GM21723 (cell line): ENCODE measurements around the gene IL18BP.

ENCODE experiments used
- ATAC-seq: cut with Tn5 transposase; IDR thresholded peaks from one replicate; pipeline ENCODE4 v1.9.1; 2021; ENCODE audit warnings: mild to moderate bottlenecking, moderate library complexity; ENCODE audit not compliant: unreplicated experiment

IL18BP gene

DNA sequence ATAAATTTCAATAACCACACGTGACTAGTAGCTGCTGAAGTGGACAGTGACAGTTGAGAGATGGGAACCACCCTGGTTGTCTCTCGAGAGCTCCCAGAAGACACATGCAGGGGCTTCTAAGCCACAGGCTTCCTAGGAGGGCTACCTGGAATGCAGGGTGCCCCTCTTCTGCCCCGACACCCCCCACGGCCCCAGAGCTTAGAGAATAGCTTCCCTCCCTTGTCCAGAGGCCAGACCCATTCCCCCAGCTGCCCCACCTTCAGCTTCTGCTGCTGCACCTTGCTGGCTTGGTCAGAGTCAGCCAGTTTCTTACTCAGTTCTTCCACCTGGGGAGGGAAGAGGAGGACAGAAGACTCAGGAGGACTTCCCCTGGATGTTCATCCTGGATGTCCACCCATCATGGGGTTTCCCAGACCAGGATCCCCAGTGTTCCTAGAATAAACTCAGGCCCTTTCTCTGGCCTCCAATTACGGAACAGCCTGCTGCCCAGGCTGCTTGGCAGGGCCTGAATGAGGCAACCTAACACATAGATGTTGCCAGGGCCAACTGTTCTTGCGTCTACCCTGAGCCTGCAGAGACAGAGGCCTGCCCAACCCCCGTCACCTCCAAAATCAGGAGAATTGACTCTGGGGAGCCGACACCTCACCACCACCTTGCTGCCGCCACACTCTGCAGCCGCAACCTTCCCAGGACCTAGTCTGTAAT, 12.0 kb downstream of the IL18BP start:
- ATAC-seq: no peak

- no peak for ATAC-seq
Measured at GRCh38 chr11:72012091-72012630, 13.5 kb downstream of the IL18BP start.

DNA sequence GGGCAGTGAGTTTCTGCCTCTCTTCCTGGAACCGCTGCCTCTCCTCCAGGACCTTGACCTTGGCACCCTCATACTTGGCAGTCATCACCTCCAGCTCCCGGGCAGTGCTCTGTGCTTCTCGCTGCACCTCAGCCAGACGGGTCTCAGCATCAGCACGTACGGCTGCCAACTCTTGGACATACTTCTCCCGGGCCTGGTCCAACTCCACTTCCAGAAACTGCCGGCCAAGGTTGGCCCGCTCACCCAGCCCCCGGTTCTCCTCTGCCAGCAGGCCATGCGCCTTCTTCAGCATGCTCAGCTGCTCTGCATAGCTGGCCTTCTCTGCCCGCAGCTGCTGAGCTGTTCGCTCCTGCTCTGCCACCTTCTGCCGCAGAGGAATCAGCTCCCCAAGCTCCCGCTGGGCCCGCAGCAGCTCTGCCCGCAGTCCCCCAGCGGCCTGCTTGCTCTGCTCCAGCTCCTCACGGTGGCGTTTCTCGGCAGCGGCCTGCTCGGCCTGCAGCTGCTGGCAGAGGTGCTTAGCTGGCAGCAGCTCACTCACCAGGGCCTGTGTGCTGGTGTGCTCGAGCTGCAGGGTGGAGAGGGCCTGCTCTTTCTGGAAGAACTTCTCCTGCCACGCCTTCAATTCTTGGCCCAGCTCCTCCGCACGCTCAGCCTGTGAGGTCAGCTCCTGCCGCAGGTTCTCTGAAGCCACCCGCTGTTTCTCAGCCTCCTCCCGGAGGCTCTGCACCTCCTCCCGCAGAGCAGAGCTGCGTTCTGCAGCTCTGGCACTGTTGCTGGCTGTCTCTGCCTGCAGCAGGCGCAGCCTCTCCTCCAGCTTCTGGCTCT, 14.4 kb downstream of the IL18BP start:
- no peak for ATAC-seq

- ATAC-seq: no peak
Measured at GRCh38 chr11:72013765-72014711, 15.3 kb downstream of the IL18BP start.

GRCh38 chr11:72014761-72015320, 16.1 kb downstream of the IL18BP start:
- no peak for ATAC-seq

- ATAC-seq: no peak
Measured at GRCh38 chr11:72015511-72016061, 16.9 kb downstream of the IL18BP start.

DNA sequence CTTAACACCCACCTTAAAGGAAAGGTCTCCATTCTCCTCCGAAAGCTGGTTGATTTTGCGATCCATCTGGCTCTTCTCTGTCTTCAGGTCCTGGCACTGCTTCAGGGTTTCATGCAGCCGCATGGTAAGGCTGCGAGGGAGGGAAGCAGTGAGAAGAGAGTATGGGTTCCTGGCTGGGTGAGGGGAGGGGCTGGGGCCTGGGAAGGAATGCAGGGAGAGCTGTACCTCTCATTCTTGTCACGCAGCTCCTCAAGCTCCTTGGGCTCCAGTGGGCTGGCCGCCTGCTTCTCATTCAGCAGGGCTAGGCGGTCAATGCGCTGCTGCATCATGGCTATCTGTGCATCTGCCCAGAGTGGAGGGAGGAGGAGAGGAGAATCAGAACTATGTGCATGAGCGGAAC, 19.5 kb downstream of the IL18BP start:
- ATAC-seq: no peak

DNA sequence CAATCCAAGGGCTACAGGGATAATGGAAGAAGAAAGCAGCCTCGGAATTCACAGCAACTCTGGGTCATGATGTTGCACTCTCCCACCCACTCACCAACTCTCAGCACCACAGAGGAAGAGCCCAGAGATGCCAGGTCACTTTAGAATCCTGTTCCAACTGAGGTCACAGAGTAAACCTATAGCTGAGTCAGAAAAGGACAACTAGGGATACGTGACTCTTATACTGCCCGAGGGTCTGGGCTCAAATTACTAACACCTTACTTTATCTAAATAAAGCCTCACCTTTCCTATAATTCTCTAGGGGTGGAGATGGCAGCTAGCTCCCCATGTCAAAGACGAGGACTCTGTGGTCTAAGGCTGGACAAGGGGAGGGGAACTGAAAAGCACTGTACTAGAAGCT, 24.6 kb downstream of the IL18BP start:
- ATAC-seq: no peak

DNA sequence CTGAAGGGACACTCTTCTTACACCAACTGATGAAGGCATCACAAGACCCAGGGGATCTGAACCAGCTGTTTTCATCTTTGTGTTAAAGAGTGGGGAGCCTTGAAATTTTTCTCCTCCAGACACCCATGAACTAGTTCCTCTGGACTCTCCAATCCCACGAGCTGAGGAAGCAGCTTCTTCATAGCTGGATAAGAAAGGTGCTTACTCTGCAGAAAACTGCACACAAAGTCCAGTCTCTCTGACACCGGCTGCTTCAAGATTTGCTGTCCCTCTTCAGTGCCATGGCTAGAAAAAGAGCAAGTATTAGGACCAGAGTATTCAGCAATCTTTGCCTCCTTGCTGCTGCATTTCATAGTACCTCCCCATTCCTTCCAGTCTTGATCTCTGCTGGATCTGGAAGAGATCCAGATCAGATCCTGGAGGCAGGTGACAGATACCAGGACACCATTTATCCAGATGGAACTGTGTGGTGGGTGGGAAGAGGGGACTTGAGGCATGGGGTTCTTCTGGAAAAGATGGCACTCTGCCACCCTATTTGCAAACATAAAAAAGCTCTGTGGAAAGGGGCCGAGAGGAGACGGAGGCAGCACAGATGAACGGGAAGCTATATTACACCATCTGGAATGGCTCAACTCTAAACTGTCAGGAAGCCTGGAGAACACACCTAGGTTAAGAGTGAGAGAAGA, 25.5 kb downstream of the IL18BP start:
- no peak for ATAC-seq

- ATAC-seq: no peak
Measured at GRCh38 chr11:72026090-72026489, 27.4 kb downstream of the IL18BP start.

DNA sequence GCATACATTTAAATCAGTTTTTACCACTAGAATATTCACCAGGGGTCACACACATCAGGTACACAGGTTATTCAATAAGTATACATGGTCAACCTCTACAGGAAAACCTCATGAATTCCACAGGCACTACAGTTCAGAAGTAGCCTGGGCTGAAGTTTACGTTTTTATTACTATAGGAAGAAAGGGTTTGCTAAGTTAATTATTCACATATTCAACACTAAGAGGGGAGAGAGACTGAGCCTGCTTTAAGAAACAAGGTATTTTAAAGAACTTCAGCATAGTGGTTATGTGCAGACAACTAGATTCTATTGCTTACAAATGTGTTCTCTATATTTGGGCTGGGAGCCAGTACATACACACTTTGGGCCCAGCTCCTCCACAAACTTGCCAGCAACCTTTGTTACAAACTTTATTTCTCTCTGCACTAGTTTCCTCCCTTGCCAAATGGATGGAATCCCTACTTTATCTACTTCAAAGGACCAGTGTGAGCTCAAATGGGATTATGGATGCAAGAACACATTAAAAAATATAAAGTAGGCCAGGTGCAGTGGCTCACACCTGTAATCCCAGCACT, 31.9 kb downstream of the IL18BP start:
- no peak for ATAC-seq

- ATAC-seq: no peak
Measured at GRCh38 chr11:72036687-72037086, 38.0 kb downstream of the IL18BP start.

DNA sequence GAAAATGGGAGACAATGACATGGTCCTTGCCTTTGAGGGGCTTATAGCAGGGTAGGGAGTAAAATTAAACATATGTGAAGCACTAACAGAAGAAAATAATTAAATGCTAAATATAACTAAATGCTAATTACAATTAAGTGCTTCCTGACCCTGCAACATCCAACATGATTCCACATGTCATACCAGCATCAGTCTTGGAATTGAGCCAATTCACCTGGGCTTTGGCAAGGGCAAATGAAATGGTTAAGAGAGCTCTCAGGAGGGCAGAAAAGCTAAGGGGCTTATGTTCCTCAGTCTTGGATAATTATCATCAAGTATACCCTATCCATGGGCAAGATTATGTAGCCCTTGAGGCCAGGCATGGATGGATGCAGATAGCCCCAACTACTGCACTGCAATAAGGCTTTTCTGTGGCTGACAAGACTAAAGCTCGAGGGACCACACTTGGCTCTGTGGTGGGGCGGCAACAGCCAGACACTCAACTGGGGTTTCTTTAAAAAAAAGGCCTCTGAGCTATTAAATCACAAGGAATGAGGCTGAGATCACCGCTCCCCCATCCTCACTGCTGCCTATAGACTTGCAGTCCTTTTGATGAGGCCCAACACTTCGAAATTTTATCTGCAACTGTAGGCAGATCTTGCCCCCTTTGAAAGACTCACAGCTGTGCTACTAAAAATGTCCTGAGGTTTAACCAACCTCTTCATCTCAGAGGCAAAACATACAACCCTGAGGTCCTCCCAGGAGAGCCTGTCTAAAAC, 39.0 kb downstream of the IL18BP start:
- ATAC-seq: no peak

DNA sequence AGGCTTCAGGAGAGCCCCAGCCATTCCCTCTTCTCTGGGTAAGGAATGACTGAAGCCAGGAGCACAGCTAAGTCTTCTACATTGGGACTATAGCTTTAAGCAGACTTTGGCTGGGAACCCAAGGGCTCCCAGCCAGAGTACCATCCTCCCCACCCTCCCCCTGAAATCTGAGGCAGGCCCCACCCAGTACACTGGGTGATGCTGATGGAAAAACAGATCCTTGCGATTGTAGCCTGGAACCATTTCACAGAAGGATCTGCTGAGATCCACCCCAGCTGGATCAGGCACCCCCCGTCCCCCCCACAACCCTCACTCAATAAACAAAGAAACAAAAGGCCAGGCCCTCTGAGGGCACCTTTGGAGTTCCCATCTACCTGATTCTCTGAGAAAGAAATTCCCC, 39.8 kb downstream of the IL18BP start:
- ATAC-seq: no peak

GRCh38 chr11:72039031-72039855, 40.5 kb downstream of the IL18BP start:
- ATAC-seq: no peak

DNA sequence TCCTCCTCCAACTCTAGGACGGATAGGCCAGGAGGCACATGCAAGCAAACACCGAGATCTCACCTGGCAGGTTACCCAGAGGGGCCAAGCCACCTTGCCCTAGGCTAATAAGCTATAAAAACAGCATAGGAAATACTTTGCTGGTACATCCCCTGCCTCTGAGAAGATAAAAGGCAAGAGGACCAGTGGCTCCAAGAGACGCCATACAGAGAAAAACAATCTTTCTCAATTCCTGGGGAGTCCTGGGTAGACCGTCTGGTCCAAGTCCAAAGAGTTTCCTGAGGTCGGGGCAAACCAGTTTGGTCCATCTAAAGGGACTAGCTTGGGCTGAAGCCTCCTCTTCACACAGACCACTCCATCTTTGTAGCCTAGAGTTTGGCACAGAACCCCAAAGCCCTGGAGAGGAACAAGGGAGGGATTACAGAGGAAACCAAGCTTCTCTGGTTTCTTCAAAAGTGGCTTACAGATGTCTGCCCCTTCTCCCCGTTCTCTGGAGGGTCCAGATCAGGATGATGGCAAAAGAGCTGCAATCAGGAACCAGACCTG, 41.2 kb downstream of the IL18BP start:
- ATAC-seq: no peak

GRCh38 chr11:72040491-72041363, 42.0 kb downstream of the IL18BP start:
- ATAC-seq: peak; percentile 43
